Pancreas (tissue), 10 donors: ENCODE measurements around the gene TEDC1. TPM values are rescaled to one million over a fixed set of nuclear protein-coding genes. Genes with fewer than 3 reads are reported as not detected.

Experiments
- ATAC-seq, 4 donors: fragments of 200-7000 bp; cut with Tn5 transposase; one replicate each; pipeline versions ENCODE4 v1.8.0 to v1.9.1; 2020; ENCODE audit warnings: mild to moderate bottlenecking in 4 of 4, moderate library complexity in 4 of 4
- DNase-seq, 6 donors: peaks; one replicate each; pipeline ENCODE4 v3.0.0-alpha.2; 2020
- FAIRE-seq: peaks from 2 replicates; lab custom pipeline; 2012; peaks lifted over from hg19 to GRCh38; lab: Jason Lieb, UNC
- H3K27ac ChIP-seq, 4 donors: fragments of 200-600 bp; sonication (generic); 1 replicate in 3 of 4; 2 replicates in 1 of 4; pipeline versions ENCODE4 v1.5.0 to v1.8.0; 2020
- H3K27me3 ChIP-seq, 4 donors: fragments of 200-600 bp; one replicate each; pipeline ENCODE4 v1.8.0; 2021
- H3K36me3 ChIP-seq, 3 donors: fragments of 200-600 bp; sonication (generic) in 1 of 3; one replicate each; pipeline versions ENCODE4 v1.5.0 to v1.8.0; 2020 to 2021
- H3K4me1 ChIP-seq, 3 donors: fragments of 200-600 bp; one replicate each; pipeline ENCODE4 v1.8.0; 2021
- H3K4me3 ChIP-seq, 4 donors: fragments of 200-600 bp; sonication (generic) in 2 of 4; one replicate each; pipeline versions ENCODE4 v1.5.0 to v1.8.0; 2020 to 2021
- H3K9me3 ChIP-seq, 4 donors: fragments of 200-600 bp; one replicate each; pipeline ENCODE4 v1.8.0; 2021
- CTCF ChIP-seq, 4 donors: fragments of 200-600 bp; sonication (generic) in 3 of 4; IDR thresholded peaks; one replicate each; pipeline versions ENCODE4 v1.5.0 to v1.8.0; 2021; ENCODE audit warnings: antibody characterized with exemption in 4 of 4
- WGBS, 2 donors: extraction: QIAGEN DNeasy Blood & Tissue Kit; methylation state at CpG; one replicate each; pipeline ENCODE4 v1.1.7; 2013; 5-methylcytosine and 5-hydroxymethylcytosine counted together
- intact Hi-C, 3 donors: fragments of 100-400 bp; cut with DNase I; formaldehyde crosslinking; loops; one replicate each; pipeline versions ENCODE4 v1.11.1 to v1.14.2; 2022
- polyA plus RNA-seq, 2 donors: library from polyadenylated mRNA; stranded (reverse); fragments of 200-250 nt; gene quantifications; one replicate each; pipeline ENCODE4 v1.2.3, GENCODE V29; 2013
- total RNA-seq, 6 donors: library from RNA; stranded (reverse); fragmentation: NEBNext Ultra II Directional in 4 of 6; extraction: Animal tissue kit (Norgen Biotek cat#: 25700) in 4 of 6; gene quantifications; one replicate each; pipeline versions ENCODE4 v1.2.1 to v1.2.4, GENCODE V29; 2021 to 2023
- donor health status: healthy with polysubstance abuse.
- donor health status: DM: no; HTN: no; CAD: no; lungs with moderate emphysema.
- donor health status: DM: no; HTN: no; CAD: no.
- donor health status: control.
- donor health status: control.
- donor health status: Bipolar disorder and iron deficiency.
- donor health status: DM: yes; HTN: yes; CAD: no.
- donor health status: DM: no; HTN: no; CAD: no.
- donor health status: DM: no; HTN: no; CAD: no.
- donor health status: DM: yes; HTN: yes; CAD: no.

TEDC1 gene
- total and polyA plus RNA-seq, 8 donors: 2.0 to 21.5 (median 4.0) TPM

- peak in 2 of 6 donors; percentile 42 to 83 for DNase-seq
- peaks cover 0 to 17% (median 5%) of the 10 kb centered on the region in 3 donors for H3K36me3 ChIP-seq
- WGBS, 2 donors: 92 to 95% methylated on average over 35 to 47 of the region's 47 CpGs
Measured at GRCh38 chr14:105449276-105450122, 41.5 kb upstream of the TEDC1 start.

GRCh38 chr14:105450123-105450505 lies 40.9 kb upstream of the TEDC1 start:
- Histone ChIP-seq H3K4me1 (no peaks in the 10 kb centered on the region), H3K27me3 (no peaks in the 10 kb centered on the region), H3K4me3 (no peak overlapping the region), H3K27ac (no peak overlapping the region), H3K9me3 (no peaks in the 10 kb centered on the region), H3K36me3 (peaks cover 0 to 23% (median 5%) of the 10 kb centered on the region in 3 donors)
- TF ChIP-seq CTCF (IDR thresholded peaks at IDR 0.05): no peak
- ATAC-seq: no peak
- WGBS, 2 donors: 86 to 87% methylated on average over 22 of the region's 22 CpGs
- peak in 2 of 6 donors; percentile 29 to 70 for DNase-seq
- intact Hi-C loops: no loop called here
- FAIRE-seq: no peak

More at GRCh38 chr14:105449276-105450122, 41.5 kb upstream of the TEDC1 start:
- FAIRE-seq: no peak
- TF ChIP-seq CTCF (IDR thresholded peaks at IDR 0.05): no peak
- H3K4me3 ChIP-seq: no peak overlapping the region
- no peaks in the 10 kb centered on the region for H3K4me1 ChIP-seq
- H3K27me3 ChIP-seq: no peaks in the 10 kb centered on the region
- ATAC-seq: peak in 1 of 4 donors; percentile 4
- H3K9me3 ChIP-seq: no peaks in the 10 kb centered on the region
- no peak overlapping the region for H3K27ac ChIP-seq
- intact Hi-C loops: no loop called here

GRCh38 chr14:105450864-105451720 lies 40.0 kb upstream of the TEDC1 start:
- H3K27ac ChIP-seq: no peak overlapping the region
- WGBS, 2 donors: 89 to 92% methylated on average over 29 of the region's 29 CpGs
- no peak for ATAC-seq
- intact Hi-C loops: no loop called here
- no peak overlapping the region for H3K4me3 ChIP-seq
- no peaks in the 10 kb centered on the region for H3K27me3 ChIP-seq
- no peaks in the 10 kb centered on the region for H3K9me3 ChIP-seq
- TF ChIP-seq CTCF (IDR thresholded peaks at IDR 0.05): no peak
- H3K4me1 ChIP-seq: no peaks in the 10 kb centered on the region
- FAIRE-seq: no peak
- peaks cover 0 to 30% (median 5%) of the 10 kb centered on the region in 3 donors for H3K36me3 ChIP-seq
- peak in 2 of 6 donors; percentile 34 to 58 for DNase-seq

- FAIRE-seq (no peak), ATAC-seq (no peak), DNase-seq (peak in 1 of 6 donors; percentile 60)
- no peaks in the 10 kb centered on the region for H3K27me3 ChIP-seq
- no peaks in the 10 kb centered on the region for H3K4me1 ChIP-seq
- 85 to 90% methylated on average over 8 to 14 of the region's 14 CpGs for WGBS, 2 donors
- peaks cover 0 to 38% (median 12%) of the 10 kb centered on the region in 3 donors for H3K36me3 ChIP-seq
- H3K4me3 ChIP-seq: no peak overlapping the region
- intact Hi-C loops: no loop called here
- TF ChIP-seq CTCF (IDR thresholded peaks at IDR 0.05): no peak
- H3K9me3 ChIP-seq: no peaks in the 10 kb centered on the region
- H3K27ac ChIP-seq: no peak overlapping the region
Measured at GRCh38 chr14:105452963-105453362, 38.1 kb upstream of the TEDC1 start.
